ENCODE data around the gene KIRREL3.

DNA sequence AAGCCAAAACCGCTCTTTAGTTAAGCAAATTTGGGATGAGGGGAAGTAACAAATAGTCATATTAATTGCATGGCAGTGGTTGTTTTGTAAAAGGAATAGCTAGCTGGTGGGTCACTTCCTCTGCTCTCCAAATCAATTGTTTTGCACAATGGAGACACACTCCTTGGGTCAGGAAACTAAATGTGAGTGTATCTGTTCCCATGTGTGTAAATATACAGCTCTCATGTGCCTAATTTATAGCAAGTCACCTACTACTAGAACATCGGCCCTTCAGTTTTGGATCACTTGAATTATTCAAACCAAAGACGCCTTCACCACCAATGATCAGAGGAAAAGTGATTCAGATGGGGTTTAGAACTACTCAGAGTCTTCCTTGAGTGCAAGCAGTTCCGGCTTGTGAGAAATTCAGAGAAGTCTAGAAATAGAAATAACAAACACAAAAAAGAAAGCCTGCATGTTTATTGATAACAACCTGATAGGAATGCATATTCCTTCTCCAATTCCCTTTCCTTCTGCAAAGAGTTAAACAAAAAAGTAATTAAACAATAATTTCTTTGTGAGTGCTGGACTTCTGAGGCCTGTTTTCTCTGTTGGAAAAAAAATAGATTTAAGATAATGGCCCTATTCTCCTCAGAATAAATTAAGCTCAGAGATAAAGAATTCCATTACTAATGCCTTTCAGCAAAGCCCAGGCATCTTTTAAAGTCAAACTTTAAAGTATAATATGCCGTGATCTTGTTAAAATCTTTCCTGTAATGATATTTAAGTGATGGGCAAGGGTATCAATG, 100.4 kb downstream of the KIRREL3 start:
- TF ChIP-seq, protein P1, sequence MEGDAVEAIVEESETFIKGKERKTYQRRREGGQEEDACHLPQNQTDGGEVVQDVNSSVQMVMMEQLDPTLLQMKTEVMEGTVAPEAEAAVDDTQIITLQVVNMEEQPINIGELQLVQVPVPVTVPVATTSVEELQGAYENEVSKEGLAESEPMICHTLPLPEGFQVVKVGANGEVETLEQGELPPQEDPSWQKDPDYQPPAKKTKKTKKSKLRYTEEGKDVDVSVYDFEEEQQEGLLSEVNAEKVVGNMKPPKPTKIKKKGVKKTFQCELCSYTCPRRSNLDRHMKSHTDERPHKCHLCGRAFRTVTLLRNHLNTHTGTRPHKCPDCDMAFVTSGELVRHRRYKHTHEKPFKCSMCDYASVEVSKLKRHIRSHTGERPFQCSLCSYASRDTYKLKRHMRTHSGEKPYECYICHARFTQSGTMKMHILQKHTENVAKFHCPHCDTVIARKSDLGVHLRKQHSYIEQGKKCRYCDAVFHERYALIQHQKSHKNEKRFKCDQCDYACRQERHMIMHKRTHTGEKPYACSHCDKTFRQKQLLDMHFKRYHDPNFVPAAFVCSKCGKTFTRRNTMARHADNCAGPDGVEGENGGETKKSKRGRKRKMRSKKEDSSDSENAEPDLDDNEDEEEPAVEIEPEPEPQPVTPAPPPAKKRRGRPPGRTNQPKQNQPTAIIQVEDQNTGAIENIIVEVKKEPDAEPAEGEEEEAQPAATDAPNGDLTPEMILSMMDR (conservative IDR thresholded peaks at IDR 0.05), result no peak
- no peak for TF ChIP-seq ZFX (IDR thresholded peaks at IDR 0.05)
